Activated CD4-positive, alpha-beta memory T cell treated with anti-CD3 and anti-CD28 coated beads for 36 hours (primary cell): Measurements from ENCODE around the gene SIK1. TPM values are rescaled to one million over a fixed set of nuclear protein-coding genes. Genes with fewer than 3 reads are reported as not detected.
"Not testable (repeated sequence)": the region's sequence is repeated elsewhere in the genome, so short reads cannot be mapped to it uniquely, and the experiment has no call there.

Experiments
- CTCF ChIA-PET: fragments of 350-600 bp; sonication (Branson Sonifier 250); formaldehyde crosslinking; loops from one replicate; lab custom pipeline; 2021; ENCODE audit warnings: antibody characterized with exemption, inconsistent platforms; lab: Charles Lee
- POLR2A ChIA-PET: fragments of 350-600 bp; sonication (Branson Sonifier 250); formaldehyde crosslinking; loops from one replicate; lab custom pipeline; 2021; ENCODE audit warnings: antibody characterized with exemption; lab: Charles Lee
- DNase-seq: peaks from one replicate; pipeline ENCODE4 v3.0.0-alpha.2; 2020
- H3K27ac Mint-ChIP-seq: one replicate; pipeline ENCODE4 v1.8.0; 2021; ENCODE audit warnings: mixed read lengths
- H3K27me3 Mint-ChIP-seq: one replicate; pipeline ENCODE4 v1.8.0; 2021; ENCODE audit warnings: mixed read lengths
- H3K36me3 Mint-ChIP-seq: one replicate; pipeline ENCODE4 v1.8.0; 2021; ENCODE audit warnings: mixed read lengths
- H3K4me1 Mint-ChIP-seq: one replicate; pipeline ENCODE4 v1.8.0; 2021; ENCODE audit warnings: low read depth, mixed read lengths
- H3K4me3 Mint-ChIP-seq: one replicate; pipeline ENCODE4 v1.8.0; 2021; ENCODE audit warnings: mild to moderate bottlenecking, mixed read lengths
- H3K9me3 Mint-ChIP-seq: one replicate; pipeline ENCODE4 v1.8.0; 2021; ENCODE audit warnings: mixed read lengths
- intact Hi-C: fragments of 100-400 bp; cut with micrococcal nuclease; formaldehyde crosslinking; loops from one replicate; pipeline ENCODE4 v1.15.1; 2023
- total RNA-seq, 2 experiments: library from RNA; stranded (reverse); gene quantifications; one replicate each; pipeline ENCODE4 v1.2.3, GENCODE V29; 2021

Gene SIK1
- total RNA-seq, 2 experiments from 2014 or later: 5.8 to 6.1 TPM

DNA sequence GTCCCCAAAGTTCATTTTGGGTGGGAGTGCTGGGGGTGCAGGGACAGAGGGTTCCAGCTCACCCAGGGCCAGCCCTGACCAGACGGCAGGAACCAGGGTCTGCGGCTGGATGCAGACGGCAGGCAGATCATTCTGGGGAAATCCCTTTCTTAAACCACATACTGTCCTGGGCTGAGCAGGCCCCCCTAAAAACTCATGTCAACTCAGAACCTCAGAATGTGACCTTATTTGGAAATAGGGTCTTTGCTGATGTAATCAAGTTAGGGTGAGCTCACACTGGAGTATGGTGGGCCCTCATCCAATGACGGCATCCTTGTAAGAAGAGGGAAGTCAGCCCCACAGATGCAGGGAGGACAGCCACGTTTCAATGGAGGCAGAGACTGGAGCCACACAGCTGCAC is 27.2 kb upstream of the SIK1 start:
- CTCF ChIA-PET, H3K9me3 Mint-ChIP-seq, DNase-seq, intact Hi-C loops, H3K4me3 Mint-ChIP-seq, H3K36me3 Mint-ChIP-seq, H3K27ac Mint-ChIP-seq, POLR2A ChIA-PET, H3K4me1 Mint-ChIP-seq, H3K27me3 Mint-ChIP-seq: not testable (repeated sequence)

- H3K36me3 Mint-ChIP-seq, CTCF ChIA-PET, H3K27me3 Mint-ChIP-seq, H3K4me1 Mint-ChIP-seq, H3K4me3 Mint-ChIP-seq, H3K9me3 Mint-ChIP-seq, DNase-seq, POLR2A ChIA-PET, intact Hi-C loops, H3K27ac Mint-ChIP-seq: not testable (repeated sequence)
Observed at GRCh38 chr21:43451850-43452249, 24.9 kb upstream of the SIK1 start.

- H3K27ac Mint-ChIP-seq, H3K36me3 Mint-ChIP-seq, H3K9me3 Mint-ChIP-seq, DNase-seq, H3K27me3 Mint-ChIP-seq, H3K4me3 Mint-ChIP-seq, CTCF ChIA-PET, intact Hi-C loops, H3K4me1 Mint-ChIP-seq, POLR2A ChIA-PET: not testable (repeated sequence)
Observed at GRCh38 chr21:43450287-43450686, 23.4 kb upstream of the SIK1 start.

DNA sequence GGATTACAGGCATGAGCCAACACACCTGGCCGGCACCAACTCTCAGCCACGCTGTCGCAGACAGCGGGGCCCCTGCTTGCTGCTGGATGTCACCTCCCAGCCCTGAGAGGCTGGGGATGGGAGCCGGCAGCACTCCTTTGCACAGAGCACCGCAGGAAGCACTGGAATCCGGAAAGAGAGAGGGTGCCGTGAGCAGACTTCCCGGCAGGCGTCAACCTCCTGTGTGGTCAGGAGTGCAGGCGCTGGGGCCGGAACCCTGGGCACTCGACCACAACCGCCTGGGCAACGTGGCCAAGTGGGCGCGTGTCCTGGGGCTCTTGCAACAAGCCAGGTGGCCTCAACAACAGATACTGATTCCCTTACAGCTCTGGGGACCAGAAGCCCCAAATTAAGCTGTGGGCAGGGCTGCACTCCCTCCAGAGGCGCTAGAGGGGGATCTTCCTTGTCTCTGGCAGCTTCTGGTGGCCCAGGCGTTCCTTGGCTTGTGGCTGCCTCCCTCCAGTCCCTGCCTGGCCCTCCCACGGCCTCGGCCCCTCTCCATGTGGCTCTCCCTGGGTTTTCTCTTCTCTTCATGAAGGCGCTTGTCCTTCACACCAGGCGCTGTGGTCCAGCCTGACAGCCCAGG is 20.5 kb upstream of the SIK1 start:
- H3K36me3 Mint-ChIP-seq, intact Hi-C loops, H3K4me3 Mint-ChIP-seq, H3K9me3 Mint-ChIP-seq, H3K27me3 Mint-ChIP-seq, H3K4me1 Mint-ChIP-seq, CTCF ChIA-PET, H3K27ac Mint-ChIP-seq, DNase-seq, POLR2A ChIA-PET: not testable (repeated sequence)

- DNase-seq, intact Hi-C loops, H3K4me3 Mint-ChIP-seq, H3K36me3 Mint-ChIP-seq, POLR2A ChIA-PET, H3K27me3 Mint-ChIP-seq, CTCF ChIA-PET, H3K9me3 Mint-ChIP-seq, H3K4me1 Mint-ChIP-seq, H3K27ac Mint-ChIP-seq: not testable (repeated sequence)
Observed at GRCh38 chr21:43446277-43446932, 19.5 kb upstream of the SIK1 start.

DNA sequence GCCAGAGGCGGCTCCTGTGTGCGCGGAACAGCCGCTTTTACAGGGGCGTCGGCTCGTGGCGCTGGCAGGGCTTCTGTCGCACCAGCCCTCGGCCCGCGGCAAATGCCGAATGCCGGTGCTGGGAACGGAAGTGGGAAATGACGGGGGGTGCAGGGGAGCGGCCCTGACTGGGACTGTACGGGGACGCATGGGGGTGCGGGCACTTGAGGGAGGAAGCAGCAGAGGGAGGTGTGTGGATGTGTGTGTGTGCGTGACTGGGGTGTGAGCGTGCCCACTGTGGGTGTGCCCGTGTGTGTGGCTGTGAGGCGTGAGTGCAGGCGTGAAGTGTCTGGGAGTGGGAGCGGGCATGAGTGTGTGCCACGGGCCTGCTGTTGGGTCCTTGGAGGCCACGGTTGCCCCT is 17.6 kb upstream of the SIK1 start:
- H3K27me3 Mint-ChIP-seq, H3K4me1 Mint-ChIP-seq, H3K9me3 Mint-ChIP-seq, POLR2A ChIA-PET, CTCF ChIA-PET, intact Hi-C loops, H3K4me3 Mint-ChIP-seq, DNase-seq, H3K36me3 Mint-ChIP-seq, H3K27ac Mint-ChIP-seq: not testable (repeated sequence)

GRCh38 chr21:43442571-43442970 is 15.6 kb upstream of the SIK1 start:
- H3K27me3 Mint-ChIP-seq, H3K4me3 Mint-ChIP-seq, H3K4me1 Mint-ChIP-seq, H3K9me3 Mint-ChIP-seq, H3K27ac Mint-ChIP-seq, DNase-seq, POLR2A ChIA-PET, intact Hi-C loops, H3K36me3 Mint-ChIP-seq, CTCF ChIA-PET: not testable (repeated sequence)

GRCh38 chr21:43440835-43441727 is 14.2 kb upstream of the SIK1 start:
- CTCF ChIA-PET, H3K4me3 Mint-ChIP-seq, H3K9me3 Mint-ChIP-seq, POLR2A ChIA-PET, intact Hi-C loops, DNase-seq, H3K27me3 Mint-ChIP-seq, H3K36me3 Mint-ChIP-seq, H3K27ac Mint-ChIP-seq, H3K4me1 Mint-ChIP-seq: not testable (repeated sequence)

- H3K27ac Mint-ChIP-seq, intact Hi-C loops, POLR2A ChIA-PET: not testable (repeated sequence)
Observed at GRCh38 chr21:43439316-43440075, 12.6 kb upstream of the SIK1 start.

GRCh38 chr21:43436272-43436671 is 9.3 kb upstream of the SIK1 start:
- POLR2A ChIA-PET, CTCF ChIA-PET, H3K27me3 Mint-ChIP-seq, H3K4me1 Mint-ChIP-seq, H3K4me3 Mint-ChIP-seq, H3K9me3 Mint-ChIP-seq, DNase-seq, H3K36me3 Mint-ChIP-seq, H3K27ac Mint-ChIP-seq, intact Hi-C loops: not testable (repeated sequence)

More at GRCh38 chr21:43439316-43440075, 12.6 kb upstream of the SIK1 start:
- H3K4me3 Mint-ChIP-seq, H3K9me3 Mint-ChIP-seq, H3K4me1 Mint-ChIP-seq, CTCF ChIA-PET, H3K36me3 Mint-ChIP-seq, DNase-seq, H3K27me3 Mint-ChIP-seq: not testable (repeated sequence)

GRCh38 chr21:43433340-43434136 is 6.6 kb upstream of the SIK1 start:
- H3K27me3 Mint-ChIP-seq, H3K9me3 Mint-ChIP-seq, intact Hi-C loops, H3K4me1 Mint-ChIP-seq, POLR2A ChIA-PET, CTCF ChIA-PET, H3K36me3 Mint-ChIP-seq, DNase-seq, H3K27ac Mint-ChIP-seq, H3K4me3 Mint-ChIP-seq: not testable (repeated sequence)
